Muscle of leg (tissue), 11 donors: ENCODE results near the gene BCL11A. TPM values are rescaled to one million over a fixed set of nuclear protein-coding genes. Genes with fewer than 3 reads are reported as not detected.

Source experiments
- DNase-seq: peaks from one replicate; pipeline ENCODE4 v3.0.0; 2013
- H3K27ac ChIP-seq: one replicate; pipeline ENCODE4 v1.5.1; 2013; ENCODE audit warnings: mild to moderate bottlenecking, low read length, control low read depth
- H3K27me3 ChIP-seq: one replicate; pipeline ENCODE4 v1.6.1; 2013; ENCODE audit warnings: low read length; ENCODE audit not compliant: control insufficient read depth, insufficient read depth
- H3K36me3 ChIP-seq: one replicate; pipeline ENCODE4 v1.6.1; 2013; ENCODE audit warnings: low read length; ENCODE audit not compliant: control insufficient read depth, insufficient read depth
- H3K4me1 ChIP-seq: one replicate; pipeline ENCODE4 v1.6.1; 2013; ENCODE audit warnings: low read length; ENCODE audit not compliant: control insufficient read depth, insufficient read depth
- H3K4me3 ChIP-seq: one replicate; pipeline ENCODE4 v1.5.1; 2013; ENCODE audit warnings: low read length, control low read depth
- H3K9me3 ChIP-seq: replicated peaks from 2 replicates; pipeline ENCODE4 v1.6.1; 2013; ENCODE audit warnings: low read depth, low read length; ENCODE audit not compliant: control insufficient read depth
- WGBS: methylation state at CpG from one replicate; pipeline ENCODE4 v1.1.5; 2013; ENCODE audit warnings: missing lambda C conversion rate; ENCODE audit not compliant: insufficient coverage; 5-methylcytosine and 5-hydroxymethylcytosine counted together
- polyA plus RNA-seq, 8 donors: library from polyadenylated mRNA; unstranded; fragments of 120-200 nt; gene quantifications; one replicate each; pipeline versions ENCODE4 v1.2.1 to v1.2.3, GENCODE V29; 2013; ENCODE audit warnings: inconsistent platforms in 1 of 8, low replicate concordance in 1 of 8; ENCODE audit not compliant: insufficient read length in 8 of 8, insufficient read depth in 1 of 8
- total RNA-seq: library from RNA; stranded (reverse); fragments of 120-200 nt; gene quantifications from one replicate; pipeline ENCODE4 v1.2.4, GENCODE V29; 2013

The BCL11A gene
- total and polyA plus RNA-seq, 9 donors = 1.1 to 12.2 (median 2.7) TPM

DNA sequence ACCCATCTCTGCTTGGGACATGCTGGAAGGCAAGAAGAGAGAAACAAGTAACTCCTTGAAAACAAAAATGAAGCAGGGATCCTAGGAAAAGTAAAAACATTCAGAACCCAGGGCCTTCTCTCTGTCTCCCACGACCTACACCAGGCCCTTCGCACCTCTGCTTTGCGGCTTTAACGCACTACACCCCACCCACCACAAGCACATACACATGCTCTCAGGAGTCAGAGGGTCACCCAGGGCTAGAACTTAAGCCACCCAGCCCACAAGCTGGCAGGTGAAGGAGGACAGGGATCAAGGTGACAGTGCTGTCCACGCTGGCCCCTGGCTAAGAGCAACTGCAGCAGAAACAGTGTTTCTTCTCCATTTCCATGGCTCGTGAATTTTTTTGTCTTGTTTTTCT lies 72.2 kb downstream of the BCL11A start:
- H3K27ac ChIP-seq = no peak overlapping the region
- DNase-seq = no peak
- H3K9me3 ChIP-seq = no peaks in the 10 kb centered on the region
- H3K27me3 ChIP-seq = no peaks in the 10 kb centered on the region
- H3K4me3 ChIP-seq = no peak overlapping the region
- WGBS = no CpG with 5 or more reads among the region's 6 CpGs
- peaks cover 12% of the 10 kb centered on the region for H3K4me1 ChIP-seq
- no peaks in the 10 kb centered on the region for H3K36me3 ChIP-seq

DNA sequence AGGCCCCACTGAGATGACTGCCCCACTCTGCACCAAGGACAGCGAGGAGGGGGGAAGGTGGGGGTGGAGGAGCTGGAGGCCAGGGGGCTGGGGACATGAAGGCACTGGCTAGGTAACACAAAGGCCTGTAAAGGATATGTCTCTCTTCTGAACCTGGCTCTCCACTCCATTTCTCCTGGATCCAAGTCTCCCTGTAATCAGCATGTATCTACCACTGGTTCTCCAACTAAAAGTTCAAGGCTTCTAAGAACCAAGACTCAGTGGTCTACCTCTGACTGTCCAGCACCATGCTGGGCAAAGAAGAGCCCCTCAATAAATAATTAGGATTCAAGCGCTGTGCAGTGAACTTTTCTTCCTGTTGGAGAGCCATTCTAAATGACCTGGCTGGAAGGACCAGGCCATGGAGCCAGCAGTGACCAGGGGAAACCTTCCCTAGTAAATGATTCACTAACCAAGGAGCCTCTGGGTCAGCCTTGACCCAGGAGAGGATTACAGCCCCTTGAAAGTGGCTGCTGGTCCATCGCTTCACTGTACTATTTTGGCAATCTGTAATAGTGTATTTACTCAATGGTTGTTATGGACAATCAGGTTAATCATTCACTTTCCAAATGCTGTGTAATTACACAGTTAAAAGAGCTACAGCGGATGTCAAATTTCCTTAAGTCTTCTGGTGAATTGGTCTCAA lies 73.2 kb downstream of the BCL11A start:
- WGBS = 90% methylated on average over 2 of the region's 4 CpGs
- no peak for DNase-seq
- Histone ChIP-seq H3K27me3 (no peaks in the 10 kb centered on the region), H3K36me3 (no peaks in the 10 kb centered on the region), H3K27ac (no peak overlapping the region), H3K4me3 (no peak overlapping the region), H3K4me1 (peaks cover 7% of the 10 kb centered on the region), H3K9me3 (no peaks in the 10 kb centered on the region)

DNA sequence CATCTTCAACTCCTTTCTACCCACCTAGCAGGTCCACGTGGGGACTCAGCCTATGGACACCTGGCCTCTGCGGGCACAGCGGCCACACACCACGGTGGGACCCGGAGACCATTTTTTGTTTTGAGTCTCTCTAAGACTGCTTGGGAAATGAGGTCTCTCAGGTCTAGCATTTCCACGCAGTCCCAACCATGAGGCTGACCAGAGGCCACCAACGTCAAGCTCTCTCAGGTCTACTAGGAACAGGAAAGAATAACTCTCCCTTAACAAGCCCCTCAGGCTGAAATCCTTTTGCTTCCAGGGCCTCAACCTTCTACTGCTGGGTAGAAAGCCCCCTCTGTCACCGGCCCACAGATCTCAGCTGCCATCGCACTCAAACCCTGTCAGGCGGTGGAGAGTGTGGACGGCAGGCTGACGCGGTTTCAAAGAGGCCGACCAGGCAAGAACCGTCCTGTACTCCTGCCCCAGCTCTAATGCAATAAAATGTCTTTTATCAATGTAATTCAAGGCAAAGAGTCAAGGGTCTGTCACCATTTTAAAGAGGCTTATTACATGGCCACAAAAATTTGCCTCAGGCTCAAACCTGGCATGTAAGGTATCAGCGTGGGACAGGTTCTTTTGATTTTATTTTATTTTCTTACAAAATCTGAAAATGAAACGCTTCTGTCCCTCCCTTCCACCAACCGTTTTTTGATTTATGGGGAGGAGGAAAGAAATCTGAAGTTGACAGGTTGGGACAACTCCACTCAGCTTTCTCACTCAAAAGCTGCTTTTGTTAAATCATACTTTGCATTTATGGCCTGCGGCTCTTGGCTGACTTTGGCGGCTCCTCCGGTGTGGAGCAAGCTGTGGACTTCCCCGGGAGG lies 74.0 kb downstream of the BCL11A start:
- no peak overlapping the region for H3K27ac ChIP-seq
- no peak for DNase-seq
- no peaks in the 10 kb centered on the region for H3K36me3 ChIP-seq
- no peaks in the 10 kb centered on the region for H3K9me3 ChIP-seq
- no peaks in the 10 kb centered on the region for H3K27me3 ChIP-seq
- H3K4me3 ChIP-seq = no peak overlapping the region
- 85% methylated on average over 11 of the region's 22 CpGs for WGBS
- H3K4me1 ChIP-seq = peaks cover 6% of the 10 kb centered on the region

DNA sequence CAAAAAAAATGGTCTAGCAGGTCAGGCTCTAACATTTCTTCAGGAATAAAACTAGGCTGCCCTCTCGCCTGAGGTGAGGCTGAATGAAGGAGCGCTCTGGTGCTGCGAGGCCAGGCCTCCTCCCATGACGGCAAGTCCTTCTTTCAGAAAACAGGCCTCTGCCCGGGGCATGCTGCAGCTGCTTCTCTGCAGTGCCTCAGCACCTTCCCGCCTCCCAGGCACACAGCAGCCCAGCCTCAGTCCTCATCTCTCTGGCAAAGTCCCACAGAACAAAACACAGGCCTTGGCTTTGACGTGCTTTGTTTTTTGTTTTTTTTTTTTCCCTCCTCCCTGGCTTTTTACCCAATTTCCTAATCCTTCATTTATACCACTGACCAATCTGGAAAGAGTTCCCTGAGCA lies 74.8 kb downstream of the BCL11A start:
- WGBS = 77% methylated on average over 7 of the region's 7 CpGs
- H3K4me3 ChIP-seq = no peak overlapping the region
- no peak for DNase-seq
- H3K27ac ChIP-seq = no peak overlapping the region
- H3K36me3 ChIP-seq = no peaks in the 10 kb centered on the region
- no peaks in the 10 kb centered on the region for H3K27me3 ChIP-seq
- no peaks in the 10 kb centered on the region for H3K4me1 ChIP-seq
- no peaks in the 10 kb centered on the region for H3K9me3 ChIP-seq

DNA sequence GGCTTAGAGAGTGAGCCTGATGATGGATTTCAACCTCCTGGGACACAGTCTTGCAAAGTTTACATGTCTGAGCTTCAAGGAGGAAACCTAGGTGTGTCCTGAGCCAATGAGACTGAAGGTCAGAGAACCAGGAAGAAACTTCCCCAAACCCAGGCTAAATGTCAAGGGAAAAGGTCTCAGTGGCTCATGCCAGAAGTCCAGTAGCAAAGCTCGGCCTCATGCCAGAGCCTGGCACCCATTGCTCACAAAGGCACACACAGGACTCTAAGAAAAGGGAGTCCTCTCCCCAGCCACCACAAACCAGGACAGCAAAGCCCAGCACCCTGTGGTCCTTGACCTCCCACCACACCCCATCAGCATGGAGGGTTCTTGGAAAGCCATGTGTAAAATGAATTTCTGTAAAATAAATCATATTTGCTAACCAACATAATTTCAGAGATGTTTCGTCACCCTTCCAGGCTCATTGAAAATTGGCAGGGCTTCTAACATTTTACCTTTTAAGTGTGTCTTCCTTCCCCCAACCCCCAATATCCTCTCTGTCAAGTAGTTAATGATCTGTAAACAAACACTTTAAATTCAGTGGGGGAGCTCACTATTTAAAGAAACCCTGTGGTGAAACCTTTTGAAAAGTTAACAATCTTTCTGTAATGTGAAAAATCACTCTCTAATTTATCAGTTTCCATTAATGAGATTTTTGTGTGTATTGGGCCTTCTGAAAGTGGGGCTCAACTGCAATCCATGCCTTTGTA lies 77.1 kb downstream of the BCL11A start:
- Histone ChIP-seq H3K4me1 (peaks cover 2% of the 10 kb centered on the region), H3K4me3 (no peak overlapping the region), H3K36me3 (no peaks in the 10 kb centered on the region), H3K27ac (no peak overlapping the region), H3K27me3 (no peaks in the 10 kb centered on the region), H3K9me3 (no peaks in the 10 kb centered on the region)
- DNase-seq = no peak
- WGBS = no CpG with 5 or more reads among the region's 2 CpGs

DNA sequence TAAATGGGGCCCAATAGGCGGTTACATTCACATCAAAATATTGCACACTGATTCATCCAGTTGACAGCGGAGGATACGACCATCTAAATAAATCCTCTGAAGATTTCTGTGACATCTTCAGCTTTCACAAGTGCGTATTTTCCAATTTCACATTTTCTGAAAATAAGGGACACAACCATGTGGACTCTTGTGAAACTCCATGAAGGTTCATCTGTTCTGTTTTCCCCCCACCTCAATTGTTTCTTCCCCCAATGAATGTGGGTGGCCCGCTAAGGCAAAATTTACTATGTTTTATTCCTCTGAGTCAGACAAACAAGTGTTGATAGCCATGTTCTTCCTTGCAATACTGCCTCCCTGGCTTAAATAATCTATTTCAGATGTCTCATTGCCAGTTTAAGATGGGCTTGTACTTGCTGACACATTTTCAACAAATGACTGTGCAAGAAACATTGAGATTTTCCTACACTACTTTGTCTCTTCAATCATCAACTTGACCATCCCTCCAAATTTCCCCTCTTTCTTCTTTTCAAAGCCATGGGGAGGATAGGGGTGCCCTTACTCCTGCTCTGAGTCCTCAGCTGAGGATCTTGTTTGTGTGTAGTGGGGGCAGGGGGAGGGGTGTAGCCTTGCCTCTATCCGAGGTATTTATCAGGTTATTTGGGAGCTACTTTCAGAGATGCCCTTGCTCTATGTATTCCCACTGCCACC lies 78.2 kb downstream of the BCL11A start:
- no peak overlapping the region for H3K27ac ChIP-seq
- H3K9me3 ChIP-seq = no peaks in the 10 kb centered on the region
- WGBS = 100% methylated on average over 3 of the region's 6 CpGs
- peaks cover 2% of the 10 kb centered on the region for H3K4me1 ChIP-seq
- no peak overlapping the region for H3K4me3 ChIP-seq
- H3K27me3 ChIP-seq = no peaks in the 10 kb centered on the region
- H3K36me3 ChIP-seq = no peaks in the 10 kb centered on the region
- DNase-seq = no peak

DNA sequence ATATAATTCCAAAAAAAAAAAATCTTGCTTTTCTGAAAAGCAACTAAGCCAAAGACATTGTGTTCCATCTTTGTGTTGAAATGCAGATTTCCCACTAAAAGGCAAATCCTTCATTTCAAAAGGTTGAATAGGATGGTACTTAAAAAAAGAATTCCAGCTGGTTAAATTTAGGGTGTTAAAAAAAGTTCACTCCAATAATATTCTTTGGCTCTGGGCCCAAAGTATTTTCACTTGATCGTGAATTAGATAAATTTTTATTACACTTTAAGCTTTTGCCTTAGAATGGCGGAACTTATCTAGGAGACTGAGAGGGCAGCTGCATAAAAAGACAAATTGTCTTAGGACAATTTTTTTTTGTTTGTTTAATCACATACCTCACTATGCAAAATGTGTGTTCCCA lies 79.2 kb downstream of the BCL11A start:
- H3K9me3 ChIP-seq = no peaks in the 10 kb centered on the region
- no peak overlapping the region for H3K27ac ChIP-seq
- H3K36me3 ChIP-seq = no peaks in the 10 kb centered on the region
- peaks cover 2% of the 10 kb centered on the region for H3K4me1 ChIP-seq
- no peak overlapping the region for H3K4me3 ChIP-seq
- no CpG with 5 or more reads among the region's 2 CpGs for WGBS
- DNase-seq = no peak
- H3K27me3 ChIP-seq = no peaks in the 10 kb centered on the region

DNA sequence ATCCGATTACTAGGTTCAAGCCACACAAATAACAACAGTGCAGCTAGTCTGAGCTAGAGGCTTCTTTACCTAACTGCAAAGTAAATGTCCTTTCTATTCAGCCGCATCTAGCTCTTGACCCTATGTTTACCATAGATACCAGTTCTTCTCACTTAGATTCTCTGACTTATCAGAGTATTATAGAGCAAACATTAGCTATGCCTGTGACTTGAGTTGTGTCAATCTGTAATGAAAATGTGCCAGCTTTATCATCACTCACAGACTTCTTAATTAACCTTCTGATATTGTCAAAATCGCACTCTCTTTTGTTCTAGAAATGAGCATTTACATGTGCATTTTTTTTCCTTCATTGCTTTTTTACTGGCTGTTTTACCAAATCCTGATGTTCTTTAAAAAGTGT lies 79.9 kb downstream of the BCL11A start:
- H3K36me3 ChIP-seq = no peaks in the 10 kb centered on the region
- WGBS = no CpG with 5 or more reads among the region's 3 CpGs
- no peaks in the 10 kb centered on the region for H3K27me3 ChIP-seq
- DNase-seq = no peak
- H3K4me1 ChIP-seq = peaks cover 2% of the 10 kb centered on the region
- no peak overlapping the region for H3K4me3 ChIP-seq
- no peaks in the 10 kb centered on the region for H3K9me3 ChIP-seq
- no peak overlapping the region for H3K27ac ChIP-seq

DNA sequence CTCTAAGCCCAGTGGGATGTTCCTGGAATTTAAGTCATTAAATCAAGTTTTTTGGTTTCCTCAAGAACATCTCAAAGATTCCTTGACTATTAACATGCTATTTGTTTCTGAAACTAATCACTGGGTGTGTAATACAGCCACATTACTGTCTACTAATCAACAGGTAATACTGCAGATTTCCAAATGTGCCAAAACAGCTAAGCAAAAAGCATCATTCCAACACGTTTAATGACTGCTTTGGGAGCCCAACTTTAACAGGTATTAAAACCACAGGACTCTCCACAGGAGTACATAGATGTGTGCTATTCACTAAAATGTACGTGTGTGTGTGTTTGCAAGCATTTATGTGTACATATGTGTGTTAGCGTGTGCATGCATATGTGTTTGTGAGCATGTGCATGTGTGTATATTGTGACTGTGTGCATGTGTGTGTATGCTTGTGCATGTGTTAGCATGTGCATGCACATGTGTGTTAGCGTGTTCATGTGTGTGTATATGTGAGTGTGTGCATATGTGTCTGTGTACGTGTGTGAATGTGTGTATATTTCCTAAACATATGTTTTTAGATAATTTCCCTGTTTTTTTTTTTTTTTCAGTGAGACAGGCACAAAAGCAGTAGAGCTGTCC lies 80.7 kb downstream of the BCL11A start:
- Histone ChIP-seq H3K4me3 (no peak overlapping the region), H3K9me3 (no peaks in the 10 kb centered on the region), H3K4me1 (peaks cover 3% of the 10 kb centered on the region), H3K27me3 (no peaks in the 10 kb centered on the region), H3K27ac (no peak overlapping the region), H3K36me3 (no peaks in the 10 kb centered on the region)
- WGBS = 92% methylated on average over 2 of the region's 5 CpGs
- no peak for DNase-seq
